Pons (tissue), 1 donor: Measurements from ENCODE around the gene SMCO1.
"Not testable (repeated sequence)": the region's sequence is repeated elsewhere in the genome, so short reads cannot be mapped to it uniquely, and the experiment has no call there.

Experiments
- DNase-seq: peaks from one replicate; pipeline ENCODE4 v3.0.0-alpha.2; 2016; ENCODE audit warnings: low spot score

The SMCO1 gene

DNA sequence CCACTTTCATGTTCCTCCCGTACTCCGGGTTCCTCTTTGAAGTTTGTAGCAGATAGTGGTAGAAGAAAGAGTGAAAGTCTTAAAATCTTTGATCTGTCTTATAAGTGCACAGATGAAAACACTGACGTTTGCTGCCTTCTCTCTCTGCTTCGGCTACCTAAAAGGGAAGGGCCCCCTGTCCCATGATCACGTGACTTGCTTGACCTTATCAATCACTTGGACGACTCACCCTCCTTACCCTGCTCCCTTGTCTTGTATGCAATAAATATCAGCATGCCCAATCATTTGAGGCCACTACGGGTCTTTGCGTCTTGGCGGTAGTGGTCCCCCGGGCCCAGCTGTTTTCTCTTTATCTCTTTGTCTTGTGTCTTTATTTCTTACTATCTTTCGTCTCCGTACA lies 6.1 kb upstream of the SMCO1 start:
- DNase-seq: not testable (repeated sequence)

DNA sequence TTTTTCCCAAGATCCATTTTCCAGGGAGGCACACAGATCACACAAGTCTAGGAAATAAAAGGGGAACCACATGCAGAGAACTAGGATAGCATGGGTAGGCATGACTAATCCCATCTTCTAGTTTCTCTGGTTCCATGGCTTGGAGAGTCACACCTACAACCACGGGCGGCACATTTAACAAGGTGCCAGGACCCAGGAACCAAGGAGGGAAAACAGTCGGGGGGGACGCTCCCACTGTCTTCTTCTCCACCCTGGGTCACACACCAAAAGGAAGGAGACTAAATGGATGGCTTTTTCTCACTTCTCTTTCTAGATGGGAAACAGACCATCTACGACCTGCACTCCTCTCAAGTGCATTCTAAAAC lies 4.6 kb upstream of the SMCO1 start:
- no peak for DNase-seq

DNA sequence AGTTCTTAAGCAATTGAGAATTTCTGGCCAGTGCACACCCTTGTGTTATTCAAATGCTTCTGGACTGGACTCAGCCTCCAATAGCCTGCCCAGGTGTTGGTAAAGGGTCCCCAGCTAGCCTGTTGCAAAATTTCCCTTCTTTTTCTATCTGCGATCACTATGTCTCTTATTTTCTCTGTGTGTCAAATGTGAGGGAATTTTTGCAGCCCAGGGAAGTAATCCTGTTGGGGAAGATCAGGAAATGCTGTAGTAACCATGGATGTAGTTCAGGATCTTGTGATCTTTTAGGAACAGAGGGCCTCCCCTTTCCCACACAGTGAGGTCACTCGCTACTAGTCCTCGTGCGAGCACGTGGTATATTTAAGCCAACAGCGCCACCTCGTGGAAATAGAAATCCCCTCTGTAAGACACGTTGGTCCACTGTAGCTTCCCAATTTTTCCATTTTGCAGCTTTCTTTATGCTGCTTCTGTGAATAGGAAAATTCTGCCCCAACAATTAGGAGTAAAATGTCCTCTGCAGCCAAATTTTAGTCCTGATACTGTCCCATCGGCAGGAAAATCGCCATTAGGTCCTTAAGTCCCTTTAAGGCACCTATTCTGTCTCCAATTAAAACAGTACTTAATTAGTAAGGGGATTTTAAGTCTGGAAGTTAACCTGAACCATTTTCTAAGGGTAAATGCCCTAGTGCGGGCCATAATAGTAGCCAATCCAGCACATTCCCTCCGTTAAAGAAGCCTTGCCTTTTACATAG lies 4.0 kb upstream of the SMCO1 start:
- DNase-seq: peak; percentile 29

DNA sequence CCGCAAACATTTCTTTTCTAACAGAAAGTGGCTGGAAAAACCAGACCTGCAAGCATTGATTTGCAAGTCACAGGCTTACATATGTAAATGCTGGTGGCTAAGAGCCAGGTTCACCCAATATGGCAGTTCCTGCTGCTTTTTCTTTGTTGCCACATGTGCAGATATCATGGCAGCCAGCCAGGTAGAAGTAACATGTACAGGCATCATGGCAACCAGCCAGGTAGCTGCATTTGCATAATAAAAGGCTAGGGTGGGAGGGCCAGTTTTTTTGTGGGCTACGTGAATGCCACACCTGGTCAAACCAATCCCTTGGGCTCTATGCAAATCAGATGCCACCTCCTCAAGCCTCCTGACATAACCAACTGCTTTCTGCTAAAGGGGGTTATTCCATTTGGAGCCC lies 2.8 kb upstream of the SMCO1 start:
- DNase-seq: no peak

DNA sequence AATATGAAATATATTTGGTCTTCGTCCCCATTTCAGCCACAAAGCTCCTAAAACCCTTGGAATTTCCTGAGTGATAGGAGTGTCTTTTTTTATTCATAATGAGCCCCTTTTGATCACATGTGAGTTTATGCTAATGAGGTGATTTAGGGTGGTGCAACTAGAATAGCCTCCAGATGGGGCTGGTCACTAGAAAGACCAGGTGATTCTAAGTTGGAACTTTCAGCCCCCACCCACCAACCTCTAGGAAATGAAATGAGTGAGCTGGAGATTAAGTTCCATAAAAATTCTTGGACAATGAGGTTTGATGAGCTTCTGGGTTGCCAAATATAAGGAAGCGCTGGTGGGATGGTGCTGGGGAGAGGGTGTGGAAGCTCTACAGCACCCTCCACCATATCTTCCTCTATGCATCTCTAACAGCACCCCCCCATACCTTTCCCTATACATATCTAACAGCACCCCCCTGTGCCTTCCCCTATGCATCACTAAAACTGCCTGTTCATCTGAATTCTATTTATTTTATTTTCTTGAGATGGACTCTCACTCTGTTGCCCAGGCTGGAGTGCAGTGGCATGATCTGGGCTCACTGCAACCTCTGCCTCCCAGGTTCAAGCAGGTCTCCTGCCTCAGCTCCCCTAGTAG lies 2.1 kb upstream of the SMCO1 start:
- no peak for DNase-seq

DNA sequence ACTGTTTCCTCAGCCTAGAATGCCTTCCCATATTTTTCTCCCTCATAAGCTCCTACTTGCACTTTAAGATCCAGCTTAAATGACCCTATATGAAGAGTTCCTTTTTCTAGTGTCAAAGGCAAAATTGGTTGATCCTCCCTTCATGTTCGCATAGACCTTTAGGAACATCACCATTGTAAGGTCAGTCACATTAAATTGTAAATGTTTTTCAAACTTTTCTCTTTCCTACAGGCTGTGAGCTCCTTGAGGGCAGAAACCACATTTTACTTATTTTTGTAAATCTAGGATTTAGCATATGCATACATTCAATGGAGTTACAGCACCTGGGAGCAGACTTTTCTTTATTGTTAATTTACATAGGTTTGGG lies 813 bp downstream of the SMCO1 start:
- DNase-seq: no peak

DNA sequence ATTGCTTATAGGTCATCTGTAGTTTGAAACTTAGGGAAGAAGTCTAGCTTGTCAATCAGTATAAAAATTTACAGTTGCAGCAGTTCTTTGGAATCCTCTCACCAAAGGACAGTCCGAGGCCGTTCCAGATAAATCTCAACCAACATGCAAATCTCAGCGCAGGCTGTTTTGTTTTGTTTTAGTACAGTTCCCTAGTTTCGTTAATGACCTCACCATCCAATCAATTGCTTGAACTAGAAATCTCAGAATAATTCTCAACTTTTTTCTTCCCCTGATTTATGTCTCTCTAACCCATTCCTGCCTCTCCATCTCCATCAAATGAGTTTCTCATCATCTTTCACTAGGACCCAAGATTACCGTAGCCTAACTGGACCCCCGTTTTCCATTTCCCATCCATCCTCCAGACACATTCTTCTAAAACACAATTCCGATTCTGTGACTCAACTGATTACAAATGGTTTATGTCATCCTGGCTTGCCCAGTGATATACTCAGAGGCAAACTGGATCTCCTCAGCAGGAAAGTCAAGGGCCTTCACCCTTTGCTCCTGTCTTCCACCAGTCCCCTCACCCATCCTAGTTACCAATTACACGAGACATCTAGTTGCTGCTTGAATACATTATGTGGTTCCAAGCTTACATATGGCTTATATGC lies 1.3 kb downstream of the SMCO1 start:
- DNase-seq: no peak

DNA sequence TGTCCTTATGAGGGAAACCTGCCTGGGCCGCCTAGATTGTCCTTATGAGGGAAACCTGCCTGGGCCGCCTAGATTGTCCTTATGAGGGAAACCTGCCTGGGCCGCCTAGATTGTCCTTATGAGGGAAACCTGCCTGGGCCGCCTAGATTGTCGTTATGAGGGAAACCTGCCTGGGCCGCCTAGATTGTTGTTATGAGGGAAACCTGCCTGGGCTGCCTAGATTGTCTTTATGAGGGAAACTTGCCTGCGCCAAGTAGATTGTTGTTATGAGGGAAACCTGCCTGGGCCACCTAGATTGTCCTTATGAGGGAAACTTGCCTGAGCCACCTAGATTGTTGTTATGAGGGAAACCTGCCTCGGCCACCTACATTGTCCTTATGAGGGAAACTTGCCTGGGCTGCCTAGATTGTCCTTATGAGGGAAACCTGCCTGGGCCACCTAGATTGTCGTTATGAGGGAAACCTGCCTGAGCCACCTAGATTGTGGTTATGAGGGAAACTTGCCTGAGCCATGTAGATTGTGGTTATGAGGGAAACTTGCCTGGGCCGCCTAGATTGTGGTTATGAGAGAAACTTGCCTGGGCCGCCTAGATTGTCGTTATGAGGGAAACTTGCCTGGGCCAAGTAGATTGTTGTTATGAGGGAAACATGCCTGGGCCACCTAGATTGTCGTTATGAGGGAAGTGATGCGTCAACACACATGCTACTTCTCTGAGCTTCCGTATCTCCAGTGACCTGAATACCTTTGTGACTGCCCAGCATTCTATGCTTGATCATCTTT lies 3.3 kb downstream of the SMCO1 start:
- DNase-seq: not testable (repeated sequence)

DNA sequence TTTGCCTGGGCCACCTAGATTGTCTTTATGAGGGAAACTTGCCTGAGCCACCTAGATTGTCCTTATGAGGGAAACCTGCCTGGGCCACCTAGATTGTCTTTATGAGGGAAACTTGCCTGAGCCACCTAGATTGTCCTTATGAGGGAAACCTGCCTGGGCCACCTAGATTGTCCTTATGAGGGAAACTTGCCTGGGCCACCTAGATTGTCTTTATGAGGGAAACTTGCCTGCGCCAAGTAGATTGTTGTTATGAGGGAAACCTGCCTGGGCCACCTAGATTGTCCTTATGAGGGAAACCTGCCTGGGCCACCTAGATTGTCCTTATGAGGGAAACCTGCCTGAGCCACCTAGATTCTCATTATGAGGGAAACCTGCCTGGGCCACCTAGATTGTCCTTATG lies 4.0 kb downstream of the SMCO1 start:
- DNase-seq: not testable (repeated sequence)

DNA sequence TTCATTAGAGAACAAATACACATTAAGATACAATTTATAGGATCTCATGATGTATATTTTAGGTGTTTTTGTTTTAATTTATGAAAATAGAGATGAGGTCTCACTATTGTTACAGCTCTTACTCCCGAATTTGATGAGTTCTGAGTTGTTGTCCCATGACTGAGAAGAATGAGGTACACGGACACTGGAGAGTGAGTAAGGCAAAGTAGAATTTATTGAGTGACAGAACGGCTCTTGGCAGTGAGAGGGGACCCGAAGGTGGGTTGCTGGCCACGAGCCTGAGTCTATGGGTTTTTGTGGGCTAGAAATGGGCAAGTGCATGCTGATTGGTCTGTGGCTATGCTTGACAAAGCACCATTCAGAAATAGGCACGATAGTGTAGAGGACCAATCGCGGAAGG lies 8.5 kb downstream of the SMCO1 start:
- DNase-seq: no peak

DNA sequence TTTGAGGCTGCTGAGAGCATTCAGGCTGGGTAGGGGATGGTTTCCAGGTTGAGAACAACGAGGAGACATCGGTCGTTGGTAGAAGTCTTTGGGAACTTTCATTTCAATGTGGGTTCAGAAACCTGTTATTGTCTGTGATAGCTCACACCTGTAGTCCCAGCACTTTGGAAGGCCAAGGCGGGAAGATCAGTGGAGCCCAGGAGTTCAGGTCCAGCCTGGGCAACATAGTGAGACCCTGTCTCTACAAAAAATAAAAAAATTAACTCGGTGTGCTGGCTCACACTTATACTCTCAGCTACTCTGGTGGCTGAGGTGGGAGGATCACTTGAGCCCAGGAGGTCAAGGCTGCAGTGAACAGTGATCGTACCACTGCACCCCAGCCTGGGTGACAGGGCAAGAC lies 10.6 kb downstream of the SMCO1 start:
- DNase-seq: no peak

DNA sequence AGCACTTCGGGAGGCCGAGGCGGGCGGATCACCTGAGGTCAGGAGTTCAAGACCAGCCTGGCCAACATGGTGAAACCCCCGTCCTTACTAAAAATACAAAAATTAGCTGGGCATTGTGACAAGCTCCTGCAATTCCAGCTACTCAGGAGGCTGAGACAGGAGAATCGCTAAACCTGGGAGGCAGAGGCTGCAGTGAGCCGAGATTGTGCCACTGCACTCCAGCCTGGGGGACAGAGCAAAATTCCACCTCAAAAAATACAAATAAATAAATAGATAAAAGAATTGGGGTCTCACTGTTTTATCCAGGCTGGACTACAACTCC lies 11.1 kb downstream of the SMCO1 start:
- DNase-seq: not testable (repeated sequence)

DNA sequence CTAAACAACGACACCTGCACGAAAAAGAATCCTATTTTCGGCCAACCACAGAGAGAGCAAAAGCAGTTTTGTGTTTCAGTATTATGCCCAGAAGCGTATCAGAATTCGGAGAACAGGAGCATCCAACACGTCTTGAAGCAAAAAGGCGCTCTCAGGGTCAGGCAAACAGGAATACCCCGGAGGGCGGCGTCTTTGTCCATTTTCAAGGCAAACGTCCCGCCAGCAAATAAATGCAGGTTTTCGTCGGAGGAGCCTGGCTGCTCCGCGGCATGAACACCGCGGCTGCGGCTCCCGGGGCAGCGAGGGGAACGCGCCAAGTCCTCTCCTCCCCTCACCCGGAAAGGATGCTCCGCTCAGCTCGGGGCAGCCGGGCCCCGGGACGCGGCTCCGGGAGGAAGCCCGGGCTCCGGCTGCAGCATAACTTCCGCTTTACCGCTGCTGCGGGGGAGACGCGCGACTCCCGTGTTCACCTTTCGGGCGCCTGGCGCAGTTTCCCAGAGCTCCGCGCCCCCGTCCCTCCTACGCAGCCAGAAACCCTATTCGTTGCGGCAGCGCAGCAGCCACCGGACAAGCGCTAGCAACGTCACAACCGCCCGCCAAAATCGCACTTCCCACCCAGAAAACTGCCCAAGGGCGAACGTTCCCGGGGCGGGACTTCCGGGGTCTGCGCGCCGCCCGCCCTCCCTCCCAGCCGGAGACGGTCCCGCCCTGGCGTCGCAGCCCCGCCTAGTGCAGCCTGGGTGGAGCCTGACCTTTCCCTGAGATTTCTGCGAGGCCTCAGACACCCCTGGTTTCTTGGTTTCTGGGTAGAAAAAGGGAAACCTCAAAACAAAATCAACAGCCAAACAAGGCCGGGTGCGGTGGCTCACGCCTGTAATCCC lies 11.7 kb downstream of the SMCO1 start, which contains the start of gene RNF168:
Gene RNF168 (minus strand): TSS at position 573 of the 881 bp plus-strand sequence. CDS start 595 bp downstream, outside the sequence.
- peak; percentile 92 for DNase-seq

DNA sequence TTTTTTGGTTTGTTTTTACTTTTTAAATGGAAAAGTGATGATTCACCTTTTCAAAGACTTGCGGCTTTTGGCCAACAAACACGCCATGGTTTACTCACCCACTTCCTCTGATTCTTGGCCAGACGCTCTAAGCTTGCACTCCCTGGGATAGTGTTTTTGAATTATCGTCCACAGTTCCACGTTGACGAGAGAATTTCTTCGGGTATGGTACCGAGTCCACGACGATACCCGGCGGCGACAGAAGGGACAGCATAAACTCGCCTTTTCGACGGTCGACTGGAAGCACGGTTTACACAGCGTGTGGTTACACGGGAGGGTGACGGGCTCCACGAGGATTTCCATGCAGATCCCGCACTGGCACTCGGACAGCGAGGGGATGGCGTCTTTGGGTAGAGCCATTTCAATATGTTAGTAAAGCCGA lies 12.4 kb downstream of the SMCO1 start:
- DNase-seq: peak; percentile 52

DNA sequence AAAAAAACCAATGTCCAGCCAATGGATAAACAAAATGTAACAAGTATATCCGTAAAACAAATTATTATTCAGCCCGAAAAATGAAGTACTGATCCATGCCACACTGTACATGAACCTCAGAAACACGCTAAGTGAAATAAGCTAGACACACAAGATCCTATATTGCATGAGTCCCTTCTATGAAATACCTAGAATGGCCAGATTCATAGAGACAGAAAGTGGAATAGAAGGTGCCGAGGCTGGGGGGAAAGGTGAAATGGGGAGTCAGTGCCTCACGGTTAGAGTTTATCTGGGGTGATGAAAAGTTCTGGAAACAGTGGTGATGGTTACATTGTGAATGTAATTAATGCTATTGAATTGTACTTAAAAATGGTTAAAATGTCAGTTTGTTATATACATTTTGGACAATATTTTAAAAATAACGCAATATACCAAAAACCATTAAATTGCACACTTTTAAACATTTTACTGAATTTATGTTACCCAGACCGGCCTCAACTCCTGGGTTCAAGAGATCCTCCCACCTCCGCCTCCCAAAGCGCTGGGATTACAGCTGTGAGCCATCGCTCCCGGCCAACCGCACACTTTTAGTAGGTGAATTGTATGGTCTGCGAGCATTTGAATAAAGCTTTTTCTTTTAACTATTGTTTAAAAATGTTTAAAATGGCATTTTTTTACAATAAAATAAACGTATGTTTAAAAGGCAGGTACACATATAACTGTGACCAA lies 13.7 kb downstream of the SMCO1 start:
- no peak for DNase-seq

DNA sequence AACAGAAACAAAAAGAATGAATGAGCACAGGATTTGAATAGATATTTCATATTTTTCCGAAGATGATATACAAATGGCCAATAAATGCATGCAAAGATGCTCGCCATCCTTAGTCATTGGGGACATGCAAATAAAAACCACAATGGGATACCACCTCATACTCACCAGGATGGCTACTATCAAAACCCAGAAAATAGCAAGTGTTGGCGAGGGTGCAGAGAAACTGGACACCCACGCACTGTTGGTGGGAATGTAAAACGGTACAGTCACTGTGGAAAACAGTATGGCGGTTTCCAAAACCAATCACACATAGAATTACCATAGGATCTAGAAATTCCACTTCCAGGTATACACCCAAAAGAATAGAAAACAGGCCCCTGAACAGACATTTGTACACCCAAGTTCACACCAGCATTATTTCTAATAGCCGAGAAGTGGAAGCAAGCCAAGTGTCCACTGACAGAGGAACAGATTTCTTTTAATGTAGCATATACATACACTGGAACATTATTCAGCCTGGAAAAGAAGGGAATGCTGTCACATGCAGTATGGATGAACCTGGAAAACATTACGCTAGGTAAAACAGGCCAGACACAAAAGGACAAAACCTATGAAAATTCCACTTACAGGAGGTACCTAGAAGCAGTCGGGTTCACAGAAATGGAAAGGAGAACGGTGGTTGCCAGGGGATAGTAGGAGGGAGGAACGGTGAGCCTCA lies 15.2 kb downstream of the SMCO1 start:
- DNase-seq: no peak

DNA sequence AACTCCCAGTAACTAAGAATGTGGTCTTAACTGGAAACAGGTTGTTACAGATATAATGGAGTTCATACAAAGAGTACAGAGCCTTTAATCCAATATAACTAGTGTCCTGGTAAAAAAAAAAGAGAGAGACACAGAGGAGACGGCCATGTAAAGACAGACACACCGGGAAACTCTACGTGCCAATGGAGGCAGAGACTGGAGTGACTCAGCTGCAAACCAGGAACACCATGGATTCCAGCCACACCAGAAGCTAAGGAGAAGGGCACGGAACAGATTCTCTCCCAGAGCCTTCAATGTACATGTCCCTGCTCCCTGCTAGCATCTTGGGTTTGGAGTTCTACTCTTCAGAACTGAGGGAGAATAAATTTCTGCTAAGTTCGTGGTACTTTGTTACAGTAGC lies 16.1 kb downstream of the SMCO1 start:
- no peak for DNase-seq

DNA sequence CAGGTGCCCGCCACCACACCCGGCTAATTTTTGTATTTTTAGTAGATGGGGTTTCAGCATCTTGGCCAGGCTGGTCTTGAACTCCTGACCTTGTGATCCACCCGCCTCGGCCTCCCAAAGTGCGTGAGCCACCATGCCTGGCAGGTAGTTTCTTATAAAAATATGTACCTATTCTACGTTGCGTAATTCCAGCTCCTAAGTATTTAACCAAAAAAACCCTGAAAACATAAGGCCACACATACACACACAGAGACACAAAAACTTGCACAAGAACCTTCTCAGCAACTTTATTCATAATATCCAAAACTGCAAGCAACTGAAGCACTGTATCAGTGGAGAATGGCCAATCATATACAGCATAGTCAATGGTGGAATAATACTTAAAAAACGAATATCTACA lies 16.8 kb downstream of the SMCO1 start:
- no peak for DNase-seq

DNA sequence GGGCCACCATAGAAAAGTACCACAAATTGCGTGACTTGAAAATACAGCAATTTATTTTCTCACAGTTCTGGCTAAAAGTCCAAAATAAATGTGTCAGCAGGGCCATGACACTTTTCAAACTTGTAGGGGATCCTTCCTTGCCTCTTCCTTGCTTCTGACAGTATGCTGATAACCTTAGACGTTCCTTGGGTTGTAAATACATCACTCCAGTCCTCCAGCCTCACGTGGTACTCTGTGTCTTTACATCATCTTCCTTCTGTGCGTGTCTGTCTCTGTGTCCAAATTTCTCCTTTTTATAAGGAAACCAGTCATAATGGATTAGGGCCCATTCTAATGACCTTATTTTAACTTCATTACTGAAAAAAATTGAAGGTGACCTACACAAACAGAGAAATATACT lies 19.0 kb downstream of the SMCO1 start:
- DNase-seq: no peak

DNA sequence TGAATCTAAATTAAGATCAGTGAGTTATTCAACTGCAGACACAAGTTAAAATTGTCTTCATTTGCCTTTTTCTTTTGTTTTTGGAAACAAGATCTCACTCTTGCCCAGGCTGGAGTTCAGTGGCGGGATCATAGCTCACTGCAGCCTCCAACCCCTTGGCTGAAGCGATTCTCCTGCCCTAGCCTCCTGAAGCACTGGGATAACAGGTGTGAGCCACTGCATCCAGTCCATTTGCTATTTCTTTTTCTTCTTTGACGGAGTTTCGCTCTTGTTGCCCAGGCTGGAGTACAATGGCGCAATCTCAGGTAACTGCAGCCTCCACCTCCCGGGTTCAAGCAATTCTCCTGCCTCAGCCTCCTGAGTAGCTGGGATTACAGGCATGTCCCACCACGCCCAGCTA lies 21.9 kb downstream of the SMCO1 start:
- DNase-seq: no peak
